IPS-18c (cell line): ENCODE results near the gene ITGA3.
A peak's percentile ranks its signal among the peaks of the same experiment; 100 is the strongest.

Experiments used
- H3K4me3 ChIP-seq: 2 replicates; pipeline ENCODE4 v1.7.0; 2013; ENCODE audit warnings: low read depth, mild to moderate bottlenecking, low read length, moderate library complexity; ENCODE audit not compliant: insufficient read depth
- H3K9me3 ChIP-seq: one replicate; pipeline ENCODE4 v1.6.1; 2013; ENCODE audit warnings: mild to moderate bottlenecking, low read length, moderate library complexity; ENCODE audit not compliant: control insufficient read depth, insufficient read depth

Gene ITGA3

GRCh38 chr17:50122945-50123344, 67.0 kb downstream of the ITGA3 start:
- no peaks in the 10 kb centered on the region for H3K9me3 ChIP-seq
- H3K4me3 ChIP-seq: peak overlapping the region; percentile 15; the same call in 1 of the 2 replicates

GRCh38 chr17:50123649-50124349, 67.9 kb downstream of the ITGA3 start:
- Histone ChIP-seq H3K9me3 (no peaks in the 10 kb centered on the region), H3K4me3 (peak overlapping the region; percentile 15; the same call in 1 of the 2 replicates)

GRCh38 chr17:50125420-50125997, 69.6 kb downstream of the ITGA3 start:
- Histone ChIP-seq H3K9me3 (no peaks in the 10 kb centered on the region), H3K4me3 (no peak overlapping the region)

DNA sequence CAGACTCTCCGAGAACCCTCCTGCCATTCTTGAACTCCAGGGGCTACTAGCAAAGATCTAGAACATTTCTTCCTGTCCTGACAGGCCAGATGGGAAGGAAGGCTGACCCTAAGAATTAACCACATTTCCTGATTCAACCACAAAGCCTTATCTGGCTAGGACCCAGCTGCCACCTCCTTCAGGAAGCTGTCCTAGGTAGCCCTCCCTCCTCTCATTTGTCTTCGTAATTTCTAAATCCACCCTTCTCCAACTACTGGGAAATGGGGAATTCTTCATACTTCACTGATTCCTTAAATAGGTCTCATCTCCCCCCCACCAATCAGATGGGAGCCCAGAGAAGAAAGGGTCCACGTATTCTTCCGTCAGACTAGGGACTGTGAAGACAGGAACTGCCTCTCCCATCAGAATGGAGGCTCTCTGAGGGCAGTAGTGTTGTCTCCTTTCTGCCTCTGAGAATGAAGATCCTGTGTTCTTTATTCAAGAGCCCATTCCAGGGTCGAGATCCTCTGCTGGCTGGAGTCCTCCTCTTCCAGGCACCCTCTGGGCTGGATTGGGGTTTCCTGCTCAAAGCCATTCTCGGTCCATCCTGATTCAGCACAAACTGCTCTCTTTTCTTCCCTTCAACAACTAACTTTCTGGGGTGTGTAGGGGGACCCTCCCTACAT, 71.9 kb downstream of the ITGA3 start:
- no peaks in the 10 kb centered on the region for H3K9me3 ChIP-seq
- no peak overlapping the region; the same call in 1 of the 2 replicates for H3K4me3 ChIP-seq

- H3K4me3 ChIP-seq: peak overlapping the region; percentile 37
- H3K9me3 ChIP-seq: no peaks in the 10 kb centered on the region
Measured at GRCh38 chr17:50128441-50129352, 72.8 kb downstream of the ITGA3 start.

DNA sequence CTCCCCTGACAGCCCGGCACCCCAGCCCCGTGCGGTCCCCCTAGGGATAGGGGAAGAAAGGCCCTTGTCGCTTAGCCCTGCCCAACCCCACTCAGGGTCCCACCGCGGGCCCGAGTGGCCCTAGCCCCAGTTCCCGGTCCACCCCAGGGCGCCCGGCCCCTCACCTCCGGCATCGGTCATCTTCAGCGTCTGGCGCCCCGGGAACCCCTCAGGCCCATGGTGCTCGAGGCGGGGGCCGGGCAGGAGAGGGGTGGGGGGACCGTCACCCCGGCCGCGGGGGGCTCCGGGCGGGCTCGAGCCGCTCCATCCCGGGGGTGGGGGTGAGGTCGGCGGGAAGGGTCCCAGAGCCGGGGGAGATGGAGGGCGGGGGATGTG, 73.4 kb downstream of the ITGA3 start:
- no peaks in the 10 kb centered on the region for H3K9me3 ChIP-seq
- H3K4me3 ChIP-seq: peak overlapping the region; percentile 37

DNA sequence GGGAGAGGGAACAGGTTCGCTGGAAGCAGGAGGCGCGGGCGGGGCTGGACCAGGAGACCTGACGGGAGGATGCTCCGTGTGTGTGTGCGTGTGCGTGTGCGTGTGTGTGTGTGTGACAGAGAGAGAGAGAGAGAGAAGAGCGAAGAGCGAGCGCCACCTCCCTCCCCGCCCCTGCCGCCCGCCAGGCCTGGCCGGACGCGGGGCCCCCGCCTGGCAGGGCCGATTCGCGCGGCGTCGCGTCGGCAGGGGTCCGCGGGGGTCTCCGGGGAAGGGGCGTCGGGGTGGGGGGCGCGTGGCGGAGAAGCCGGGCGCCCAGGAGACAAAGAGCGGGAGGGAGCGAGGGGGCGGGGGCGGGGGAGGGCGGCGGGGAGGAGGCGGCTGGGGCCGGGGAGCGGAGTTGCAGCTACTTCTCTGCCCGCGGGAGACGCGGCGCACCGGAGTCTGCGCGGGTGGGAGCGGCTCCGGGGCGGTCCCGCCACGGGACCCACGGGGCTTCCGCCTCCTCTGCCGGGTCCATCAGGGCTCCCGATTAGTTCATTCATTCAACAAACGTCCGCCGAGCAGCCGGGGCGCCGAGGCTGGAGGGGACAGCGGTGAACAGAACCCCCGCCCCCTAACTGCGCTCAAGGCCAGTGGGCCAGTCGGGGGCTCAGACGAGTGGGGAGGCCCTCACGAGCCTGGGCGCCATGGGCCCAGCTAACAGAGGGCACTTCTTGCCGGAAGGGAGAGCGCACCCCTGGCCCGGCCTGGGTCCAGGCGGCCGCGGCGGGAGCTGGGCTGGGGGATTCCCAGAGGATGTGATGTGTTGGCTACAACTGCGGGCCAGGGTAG, 74.0 kb downstream of the ITGA3 start, which contains the start of gene SAMD14:
TSS of gene SAMD14 (minus strand) at position 433 of the 831 bp plus-strand sequence. CDS start 5,201 bp downstream, outside the sequence.
- H3K9me3 ChIP-seq: no peaks in the 10 kb centered on the region
- peak within 1 kb of the TSS; percentile 61 for H3K4me3 ChIP-seq

DNA sequence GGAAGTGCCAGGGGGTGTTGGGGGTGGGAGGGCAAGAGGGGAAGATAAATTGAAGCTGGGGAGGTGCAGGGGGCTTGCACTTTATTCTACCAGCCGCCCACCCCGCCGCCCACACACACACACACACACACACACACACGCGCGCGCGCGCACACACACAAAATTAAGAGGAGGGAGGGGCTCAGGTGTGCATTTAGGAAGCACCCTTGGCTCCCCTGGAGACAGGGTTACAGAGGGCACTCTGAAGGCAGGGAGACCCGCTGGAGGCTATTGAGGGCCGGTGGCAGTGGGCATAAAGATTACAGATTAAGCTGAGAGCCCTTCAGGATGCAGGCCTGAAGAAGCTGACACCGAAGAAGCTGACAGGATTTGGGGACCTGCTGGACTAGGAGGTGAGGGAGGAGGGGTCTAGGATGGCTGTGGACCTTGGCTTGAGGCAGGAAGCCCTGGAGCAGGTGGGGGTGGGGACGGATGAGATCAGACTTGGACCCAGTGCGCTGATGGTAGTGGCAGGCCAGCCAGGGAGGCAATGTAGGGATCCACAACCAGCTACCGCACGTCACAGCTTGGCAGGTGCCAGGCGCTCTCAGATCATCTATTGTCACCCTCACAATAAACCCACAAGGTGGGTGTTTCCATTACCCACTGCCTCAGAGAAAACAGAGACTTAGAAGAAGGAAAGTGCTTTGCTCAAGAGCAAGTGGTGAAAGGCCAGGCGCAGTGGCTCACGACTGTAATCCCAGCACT, 74.8 kb downstream of the ITGA3 start:
- no peaks in the 10 kb centered on the region for H3K9me3 ChIP-seq
- peak overlapping the region; percentile 61 for H3K4me3 ChIP-seq

GRCh38 chr17:50132104-50132794, 76.3 kb downstream of the ITGA3 start:
- no peak overlapping the region for H3K4me3 ChIP-seq
- H3K9me3 ChIP-seq: no peaks in the 10 kb centered on the region

GRCh38 chr17:50133028-50133768, 77.3 kb downstream of the ITGA3 start:
- Histone ChIP-seq H3K9me3 (no peaks in the 10 kb centered on the region), H3K4me3 (no peak overlapping the region)

- no peaks in the 10 kb centered on the region for H3K9me3 ChIP-seq
Measured at GRCh38 chr17:50133769-50134099, 77.8 kb downstream of the ITGA3 start.

GRCh38 chr17:50134206-50135110, 78.5 kb downstream of the ITGA3 start:
- Histone ChIP-seq H3K4me3 (no peak overlapping the region), H3K9me3 (no peaks in the 10 kb centered on the region)

More at GRCh38 chr17:50133769-50134099, 77.8 kb downstream of the ITGA3 start:
- no peak overlapping the region for H3K4me3 ChIP-seq

DNA sequence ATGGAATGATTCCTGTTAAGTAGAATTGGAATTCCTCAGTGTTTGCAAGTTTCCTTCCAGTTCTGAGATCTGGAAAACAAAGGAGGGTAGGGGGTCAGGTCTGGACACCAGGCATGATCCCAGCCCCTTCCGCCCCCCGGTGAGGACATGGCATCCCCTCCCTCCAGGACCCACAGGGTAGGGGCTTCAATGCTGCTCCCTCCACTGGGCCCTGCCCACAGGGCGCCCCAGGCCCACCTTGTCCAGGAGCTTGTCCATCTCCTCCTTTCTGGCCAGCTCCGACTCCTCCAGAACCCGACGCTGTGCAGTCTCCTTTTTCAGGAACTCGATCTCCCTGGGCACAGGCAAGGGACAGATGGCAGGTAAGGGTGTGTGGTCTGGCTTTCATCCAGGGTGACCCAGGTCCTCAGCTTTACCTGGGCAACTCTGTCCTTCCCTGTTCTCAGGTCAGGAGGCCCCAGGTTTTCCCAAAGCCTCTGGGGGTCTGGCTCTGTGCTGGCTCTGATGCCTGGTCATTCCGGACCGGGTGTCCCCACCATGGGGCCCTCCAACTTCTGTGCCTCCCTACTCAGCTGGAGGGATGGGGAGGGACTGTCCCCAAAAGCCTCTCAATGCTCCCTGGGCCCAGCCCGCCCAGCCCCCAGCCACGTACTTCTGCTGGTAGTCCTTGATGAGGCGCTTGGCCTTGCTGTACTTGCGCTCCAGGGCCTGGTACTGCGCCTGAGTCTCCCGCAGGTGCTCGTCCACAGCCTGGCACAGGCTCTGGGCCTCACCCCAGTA, 79.6 kb downstream of the ITGA3 start:
- Histone ChIP-seq H3K4me3 (no peak overlapping the region), H3K9me3 (peaks cover 2% of the 10 kb centered on the region)
